Neutrophil (primary cell): ENCODE measurements around the gene TSHZ2.
"Not testable (repeated sequence)": the region's sequence is repeated elsewhere in the genome, so short reads cannot be mapped to it uniquely, and the experiment has no call there.

Experiments used
- H3K27ac ChIP-seq: fragments of 200-600 bp; sonication (generic); 2 replicates; pipeline ENCODE4 v1.5.1; 2016; ENCODE audit warnings: mild to moderate bottlenecking, moderate library complexity
- H3K27me3 ChIP-seq: fragments of 200-600 bp; sonication (generic); 2 replicates; pipeline ENCODE4 v1.6.0; 2016; ENCODE audit warnings: mild to moderate bottlenecking
- H3K36me3 ChIP-seq: fragments of 200-600 bp; sonication (generic); 2 replicates; pipeline ENCODE4 v1.5.1; 2017
- H3K4me1 ChIP-seq, 2 experiments: fragments of 200-600 bp in 1 of 2; sonication (generic) in 1 of 2; 1 replicate in 1 of 2; 2 replicates in 1 of 2; pipeline versions ENCODE4 v1.5.1 to v1.6.1; 2013 to 2016; ENCODE audit warnings: low read depth in 1 of 2, low read length in 1 of 2, mild to moderate bottlenecking in 1 of 2, moderate library complexity in 1 of 2; ENCODE audit not compliant: control insufficient read depth in 1 of 2, insufficient read depth in 1 of 2
- H3K4me3 ChIP-seq, 2 experiments: fragments of 200-600 bp in 1 of 2; sonication (generic) in 1 of 2; 1 replicate in 1 of 2; 2 replicates in 1 of 2; pipeline ENCODE4 v1.5.1; 2013 to 2016; ENCODE audit warnings: low read depth in 1 of 2, low read length in 1 of 2, mild to moderate bottlenecking in 1 of 2, moderate library complexity in 1 of 2
- H3K9me3 ChIP-seq: fragments of 200-600 bp; sonication (generic); 2 replicates; pipeline ENCODE4 v1.5.1; 2016
- CTCF ChIP-seq: fragments of 200-600 bp; sonication (generic); IDR thresholded peaks from 2 replicates; pipeline ENCODE4 v1.5.1; 2016; ENCODE audit warnings: antibody characterized with exemption

The TSHZ2 gene

GRCh38 chr20:53322651-53323050 is 350.5 kb downstream of the TSHZ2 start:
- Histone ChIP-seq H3K27ac (no peak overlapping the region), H3K36me3 (no peaks in the 10 kb centered on the region), H3K4me1 (peaks cover 0 to 21% of the 10 kb centered on the region in 2 experiments), H3K4me3 (no peak overlapping the region), H3K27me3 (no peaks in the 10 kb centered on the region), H3K9me3 (no peaks in the 10 kb centered on the region)
- TF ChIP-seq CTCF, result no peak

GRCh38 chr20:53323460-53323859 is 351.3 kb downstream of the TSHZ2 start:
- H3K27me3 ChIP-seq, H3K36me3 ChIP-seq, H3K4me3 ChIP-seq, H3K9me3 ChIP-seq, H3K27ac ChIP-seq: not testable (repeated sequence)
- peaks cover 0 to 21% of the 10 kb centered on the region in 2 experiments for H3K4me1 ChIP-seq

- H3K36me3 ChIP-seq, result no peaks in the 10 kb centered on the region
- H3K4me1 ChIP-seq, result peaks cover 0 to 21% of the 10 kb centered on the region in 2 experiments
- H3K27me3 ChIP-seq, result no peaks in the 10 kb centered on the region
- H3K27ac ChIP-seq, result no peak overlapping the region
- TF ChIP-seq CTCF, result no peak
- no peak overlapping the region for H3K4me3 ChIP-seq
- no peaks in the 10 kb centered on the region for H3K9me3 ChIP-seq
Observed at GRCh38 chr20:53324816-53325215, 352.7 kb downstream of the TSHZ2 start.

- no peak overlapping the region for H3K4me3 ChIP-seq
- H3K4me1 ChIP-seq, result peaks cover 0 to 4% of the 10 kb centered on the region in 2 experiments
- H3K36me3 ChIP-seq, result no peaks in the 10 kb centered on the region
- H3K27me3 ChIP-seq, result no peaks in the 10 kb centered on the region
- no peak overlapping the region for H3K27ac ChIP-seq
- H3K9me3 ChIP-seq, result no peaks in the 10 kb centered on the region
- no peak for TF ChIP-seq CTCF
Observed at GRCh38 chr20:53328961-53329360, 356.8 kb downstream of the TSHZ2 start.

GRCh38 chr20:53329781-53330180 is 357.6 kb downstream of the TSHZ2 start:
- no peaks in the 10 kb centered on the region for H3K27me3 ChIP-seq
- no peak overlapping the region for H3K4me3 ChIP-seq
- H3K9me3 ChIP-seq, result no peaks in the 10 kb centered on the region
- TF ChIP-seq CTCF, result no peak
- H3K36me3 ChIP-seq, result no peaks in the 10 kb centered on the region
- H3K4me1 ChIP-seq, result no peaks in the 10 kb centered on the region
- no peak overlapping the region for H3K27ac ChIP-seq

GRCh38 chr20:53330601-53331140 is 358.5 kb downstream of the TSHZ2 start:
- H3K27me3 ChIP-seq, result no peaks in the 10 kb centered on the region
- no peaks in the 10 kb centered on the region for H3K4me1 ChIP-seq
- H3K27ac ChIP-seq, result no peak overlapping the region
- no peaks in the 10 kb centered on the region for H3K36me3 ChIP-seq
- no peak overlapping the region for H3K4me3 ChIP-seq
- TF ChIP-seq CTCF, result no peak
- H3K9me3 ChIP-seq, result no peaks in the 10 kb centered on the region
